Endothelial cell (in vitro differentiated cells): ENCODE measurements around the gene PSMG2. TPM values are rescaled to one million over a fixed set of nuclear protein-coding genes. Genes with fewer than 3 reads are reported as not detected.

ENCODE experiments used
- DNase-seq: peaks from one replicate; pipeline ENCODE4 v3.0.0; 2021; ENCODE audit warnings: low spot score
- H3K27ac Mint-ChIP-seq: one replicate; pipeline ENCODE4 v1.8.0; 2021; ENCODE audit warnings: mixed read lengths, inconsistent platforms; ENCODE audit not compliant: unreplicated experiment
- H3K27me3 Mint-ChIP-seq: one replicate; pipeline ENCODE4 v1.8.0; 2021; ENCODE audit warnings: mild to moderate bottlenecking, moderate library complexity, mixed read lengths, inconsistent platforms; ENCODE audit not compliant: unreplicated experiment
- H3K36me3 Mint-ChIP-seq: one replicate; pipeline ENCODE4 v1.8.0; 2021; ENCODE audit warnings: mild to moderate bottlenecking, low read depth, mixed read lengths, inconsistent platforms; ENCODE audit not compliant: unreplicated experiment
- H3K4me1 Mint-ChIP-seq: one replicate; pipeline ENCODE4 v1.8.0; 2021; ENCODE audit warnings: mild to moderate bottlenecking, mixed read lengths, inconsistent platforms; ENCODE audit not compliant: unreplicated experiment
- H3K4me3 Mint-ChIP-seq: one replicate; pipeline ENCODE4 v1.8.0; 2021; ENCODE audit warnings: mild to moderate bottlenecking, mixed read lengths, inconsistent platforms; ENCODE audit not compliant: unreplicated experiment
- H3K9me3 Mint-ChIP-seq: one replicate; pipeline ENCODE4 v1.8.0; 2021; ENCODE audit warnings: mixed read lengths, inconsistent platforms; ENCODE audit not compliant: unreplicated experiment
- CTCF ChIP-seq: fragments of 200-600 bp; sonication (generic); IDR thresholded peaks from one replicate; pipeline ENCODE4 v1.5.0; 2021; ENCODE audit warnings: antibody characterized with exemption; ENCODE audit not compliant: unreplicated experiment
- total RNA-seq: library from RNA; stranded (reverse); fragmentation: NEBNext Ultra II Directional; extraction: Animal tissue kit (Norgen Biotek cat#: 25700); gene quantifications from one replicate; pipeline ENCODE4 v1.2.1, GENCODE V29; 2021; ENCODE audit not compliant: unreplicated experiment

PSMG2 gene
- total RNA-seq, 1 donor from 2014 or later = 70.4 TPM

DNA sequence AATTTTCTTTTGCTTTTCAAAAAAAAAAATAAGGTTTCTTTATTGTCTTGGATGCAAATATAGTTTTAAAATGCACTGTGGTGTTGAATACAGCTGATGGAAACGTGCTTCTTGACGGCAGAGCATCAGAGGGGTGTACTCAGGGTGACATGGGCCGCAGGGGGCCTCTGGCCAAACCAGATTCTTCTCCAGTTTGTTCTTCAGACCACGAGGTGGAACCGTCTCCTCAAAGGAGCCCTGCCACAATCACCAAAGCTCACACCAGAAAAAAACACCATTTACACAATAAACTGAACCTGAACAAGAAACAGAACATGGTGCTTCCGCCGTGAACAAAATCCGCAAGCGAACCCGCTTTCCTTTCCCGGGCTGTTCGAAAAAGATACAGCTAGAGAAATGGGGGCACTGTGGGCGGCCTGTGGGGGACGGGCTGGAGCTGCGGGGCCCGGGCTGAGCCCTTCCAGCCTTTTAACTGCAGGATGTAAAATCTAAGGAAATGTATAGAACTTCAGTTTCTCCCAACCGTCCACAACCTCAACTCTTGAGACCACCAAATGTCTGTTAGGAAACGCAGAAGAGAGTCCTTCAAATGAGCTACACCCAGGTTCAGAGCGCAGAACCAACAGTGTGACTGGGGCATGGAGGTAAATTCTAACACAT lies 34.5 kb downstream of the PSMG2 start:
- TF ChIP-seq CTCF = no peak
- Mint-ChIP-seq H3K36me3 (no peaks in the 10 kb centered on the region), H3K4me1 (no peaks in the 10 kb centered on the region), H3K9me3 (no peaks in the 10 kb centered on the region), H3K4me3 (no peak overlapping the region), H3K27me3 (peaks cover 3% of the 10 kb centered on the region), H3K27ac (no peak overlapping the region)
- no peak for DNase-seq

GRCh38 chr18:12741351-12741750 lies 38.5 kb downstream of the PSMG2 start:
- TF ChIP-seq CTCF = no peak
- no peak overlapping the region for H3K27ac Mint-ChIP-seq
- H3K4me1 Mint-ChIP-seq = no peaks in the 10 kb centered on the region
- H3K27me3 Mint-ChIP-seq = peaks cover 1% of the 10 kb centered on the region
- no peaks in the 10 kb centered on the region for H3K36me3 Mint-ChIP-seq
- H3K9me3 Mint-ChIP-seq = no peaks in the 10 kb centered on the region
- H3K4me3 Mint-ChIP-seq = no peak overlapping the region
- DNase-seq = no peak

DNA sequence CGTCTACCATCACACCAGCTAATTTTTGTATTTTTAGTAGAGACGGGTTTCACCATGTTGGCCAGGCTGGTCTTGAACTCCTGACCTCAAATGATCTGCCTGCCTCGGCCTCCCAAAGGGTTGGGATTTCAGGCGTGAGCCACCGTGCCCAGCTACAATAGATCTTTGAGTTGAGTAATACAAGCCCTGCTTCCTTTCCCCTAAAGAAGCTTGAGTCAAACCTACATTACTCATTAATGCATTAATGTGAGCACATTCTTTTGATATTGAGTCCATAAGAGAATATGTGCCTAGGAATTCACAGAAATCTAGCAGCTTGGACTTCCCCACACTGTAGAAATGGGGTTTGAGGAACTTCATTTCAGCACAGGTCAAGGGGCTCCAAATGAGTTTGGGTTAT lies 39.6 kb downstream of the PSMG2 start:
- DNase-seq = no peak
- Mint-ChIP-seq H3K27ac (no peak overlapping the region), H3K36me3 (no peaks in the 10 kb centered on the region), H3K4me3 (no peak overlapping the region), H3K9me3 (no peaks in the 10 kb centered on the region), H3K4me1 (no peaks in the 10 kb centered on the region), H3K27me3 (peaks cover 1% of the 10 kb centered on the region)
- TF ChIP-seq CTCF = no peak

DNA sequence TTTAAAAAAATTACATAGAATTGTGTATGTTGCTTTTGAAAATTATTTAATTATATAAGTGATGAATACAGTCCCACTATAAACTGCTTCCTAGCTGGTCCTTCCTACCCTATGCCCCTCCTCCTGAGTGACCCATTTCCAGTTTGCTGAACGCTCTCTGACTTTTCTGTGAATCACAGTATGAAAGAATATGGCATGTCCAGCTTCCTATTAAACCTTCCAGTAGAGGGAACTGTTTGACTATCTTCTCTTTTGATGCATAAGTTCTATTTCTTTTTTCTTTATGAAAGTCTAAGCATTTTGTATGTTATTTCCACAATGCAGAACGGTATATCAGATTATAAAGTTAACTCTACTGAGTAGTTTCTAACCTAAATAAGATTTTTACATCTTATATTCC lies 41.3 kb downstream of the PSMG2 start:
- TF ChIP-seq CTCF = no peak
- H3K36me3 Mint-ChIP-seq = no peaks in the 10 kb centered on the region
- H3K27me3 Mint-ChIP-seq = peaks cover 1% of the 10 kb centered on the region
- no peak overlapping the region for H3K27ac Mint-ChIP-seq
- H3K9me3 Mint-ChIP-seq = no peaks in the 10 kb centered on the region
- H3K4me1 Mint-ChIP-seq = no peaks in the 10 kb centered on the region
- no peak overlapping the region for H3K4me3 Mint-ChIP-seq
- DNase-seq = no peak

- no peak for TF ChIP-seq CTCF
- Mint-ChIP-seq H3K27ac (no peak overlapping the region), H3K36me3 (no peaks in the 10 kb centered on the region), H3K4me1 (no peaks in the 10 kb centered on the region), H3K9me3 (no peaks in the 10 kb centered on the region), H3K4me3 (no peak overlapping the region), H3K27me3 (peaks cover 2% of the 10 kb centered on the region)
- no peak for DNase-seq
Measured at GRCh38 chr18:12745095-12745795, 42.4 kb downstream of the PSMG2 start.
